MV-4-11 (cell line): ENCODE data around the gene SF3B2.
"Not testable (repeated sequence)": the region's sequence is repeated elsewhere in the genome, so short reads cannot be mapped to it uniquely, and the experiment has no call there.

Source experiments
- DNase-seq: peaks from one replicate; lab custom pipeline; 2025; lab: John Stamatoyannopoulos, UW

Gene SF3B2

DNA sequence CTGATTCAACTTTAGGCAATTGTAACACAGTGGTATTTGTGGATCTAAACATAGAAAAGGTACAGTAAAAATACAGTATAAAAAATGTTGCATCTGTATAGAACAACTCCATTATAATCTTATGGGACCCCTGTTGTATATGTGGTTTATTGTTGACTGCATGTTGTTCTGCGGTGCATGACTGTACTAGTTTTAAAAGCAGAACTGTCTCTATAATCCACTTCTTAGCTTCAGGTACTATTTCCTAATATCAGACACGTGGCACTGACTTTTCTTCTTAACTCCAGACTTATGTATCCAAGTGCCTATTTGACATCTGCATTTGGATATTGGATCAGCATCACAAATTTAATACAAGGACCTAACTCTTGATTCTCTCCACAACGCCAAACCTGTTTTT is 59.0 kb downstream of the SF3B2 start:
- DNase-seq = no peak

DNA sequence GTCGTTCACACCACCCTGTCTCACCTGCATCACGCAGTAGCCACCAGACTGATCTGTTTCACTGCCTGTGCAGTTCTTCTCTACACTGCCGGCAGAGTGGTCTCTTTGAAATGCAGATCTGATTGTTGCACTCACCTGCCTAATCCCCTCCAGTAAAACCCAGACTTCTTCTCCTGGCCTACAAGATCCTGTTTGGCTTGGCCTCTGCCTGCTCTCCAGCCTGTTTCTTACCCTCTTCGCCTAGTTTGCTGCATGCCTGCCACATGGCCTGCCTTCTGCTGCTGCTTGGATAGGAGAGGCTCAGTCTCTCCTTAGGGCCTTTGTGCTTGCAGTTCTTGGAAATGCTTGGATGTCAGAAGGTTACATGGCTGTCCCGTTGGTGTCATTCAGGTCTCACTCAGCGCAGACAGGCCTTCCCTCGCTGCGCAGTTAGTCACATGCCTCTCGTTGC is 59.9 kb downstream of the SF3B2 start:
- no peak for DNase-seq

- DNase-seq = peak; percentile 64
Measured at GRCh38 chr11:66112601-66113499, 60.7 kb downstream of the SF3B2 start.

DNA sequence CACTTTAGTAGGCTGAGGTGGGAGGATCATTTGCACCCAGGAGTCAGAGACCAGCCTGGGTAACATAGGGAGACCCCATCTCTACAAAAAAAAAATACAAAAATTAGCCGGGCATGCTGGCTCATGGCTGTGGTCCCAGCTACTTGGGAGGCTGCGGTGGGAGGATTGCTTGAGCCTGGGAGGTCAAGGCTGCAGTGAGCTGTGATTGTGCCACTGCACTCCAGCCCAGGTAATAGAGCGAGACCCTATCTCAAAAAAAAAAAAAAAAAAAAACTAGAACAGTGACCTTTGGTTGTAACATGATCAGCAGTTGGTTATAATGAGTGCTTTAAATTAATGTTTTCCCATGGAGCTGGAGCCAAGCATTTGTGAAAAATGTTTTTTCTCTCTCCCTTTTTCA is 62.8 kb downstream of the SF3B2 start:
- not testable (repeated sequence) for DNase-seq

GRCh38 chr11:66115638-66116301 is 63.6 kb downstream of the SF3B2 start:
- DNase-seq = no peak

- DNase-seq = no peak
Measured at GRCh38 chr11:66116576-66117361, 64.6 kb downstream of the SF3B2 start.

DNA sequence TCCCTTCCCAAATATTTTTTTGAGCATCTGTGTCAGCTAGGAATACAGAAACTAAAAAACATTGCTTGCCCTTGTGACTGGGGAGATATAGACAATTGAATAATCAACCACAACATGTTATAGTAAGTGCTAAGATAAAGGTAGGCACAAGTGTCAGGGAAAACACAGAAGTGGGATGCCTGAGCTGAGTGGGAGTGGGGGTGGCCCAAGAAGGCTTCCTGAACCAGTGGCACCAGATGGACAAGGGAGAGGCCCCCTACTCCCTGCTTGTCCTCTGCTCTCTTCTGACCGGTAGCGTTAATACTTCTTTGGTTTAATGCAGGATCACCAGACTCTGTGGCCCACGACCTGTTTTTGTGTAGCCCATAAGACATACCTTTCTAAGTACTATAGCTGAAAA is 66.7 kb downstream of the SF3B2 start:
- DNase-seq = no peak
